ENCODE measurements around the gene AASDHPPT. TPM values are rescaled to one million over a fixed set of nuclear protein-coding genes. Genes with fewer than 3 reads are reported as not detected.

Gene AASDHPPT
- total RNA-seq, 1 donor from 2014 or later: 17.6 TPM

- H3K4me3 ChIP-seq: peak overlapping the region; percentile 87 to 98
- H3K27ac ChIP-seq: peak overlapping the region; percentile 97 to 99
- intact Hi-C loops (cut with DNase I): loop anchor here (10.0 kb wide), 1 partner anchor 1488 kb away; the partner anchor contains the start of gene ALKBH8
- no peaks in the 10 kb centered on the region for H3K27me3 ChIP-seq
- H3K9me3 ChIP-seq: no peaks in the 10 kb centered on the region
- peaks cover 4 to 12% of the 10 kb centered on the region in 2 donors for H3K36me3 ChIP-seq
- peaks cover 0 to 17% of the 10 kb centered on the region in 2 donors for H3K4me1 ChIP-seq
- TF ChIP-seq, protein P1, sequence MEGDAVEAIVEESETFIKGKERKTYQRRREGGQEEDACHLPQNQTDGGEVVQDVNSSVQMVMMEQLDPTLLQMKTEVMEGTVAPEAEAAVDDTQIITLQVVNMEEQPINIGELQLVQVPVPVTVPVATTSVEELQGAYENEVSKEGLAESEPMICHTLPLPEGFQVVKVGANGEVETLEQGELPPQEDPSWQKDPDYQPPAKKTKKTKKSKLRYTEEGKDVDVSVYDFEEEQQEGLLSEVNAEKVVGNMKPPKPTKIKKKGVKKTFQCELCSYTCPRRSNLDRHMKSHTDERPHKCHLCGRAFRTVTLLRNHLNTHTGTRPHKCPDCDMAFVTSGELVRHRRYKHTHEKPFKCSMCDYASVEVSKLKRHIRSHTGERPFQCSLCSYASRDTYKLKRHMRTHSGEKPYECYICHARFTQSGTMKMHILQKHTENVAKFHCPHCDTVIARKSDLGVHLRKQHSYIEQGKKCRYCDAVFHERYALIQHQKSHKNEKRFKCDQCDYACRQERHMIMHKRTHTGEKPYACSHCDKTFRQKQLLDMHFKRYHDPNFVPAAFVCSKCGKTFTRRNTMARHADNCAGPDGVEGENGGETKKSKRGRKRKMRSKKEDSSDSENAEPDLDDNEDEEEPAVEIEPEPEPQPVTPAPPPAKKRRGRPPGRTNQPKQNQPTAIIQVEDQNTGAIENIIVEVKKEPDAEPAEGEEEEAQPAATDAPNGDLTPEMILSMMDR (IDR thresholded peaks at IDR 0.05): no peak
- DNase-seq (ENCODE audit: low spot score in 2 of 2): no peak
Observed at GRCh38 chr11:106076171-106076918, 1.1 kb upstream of the AASDHPPT start.

DNA sequence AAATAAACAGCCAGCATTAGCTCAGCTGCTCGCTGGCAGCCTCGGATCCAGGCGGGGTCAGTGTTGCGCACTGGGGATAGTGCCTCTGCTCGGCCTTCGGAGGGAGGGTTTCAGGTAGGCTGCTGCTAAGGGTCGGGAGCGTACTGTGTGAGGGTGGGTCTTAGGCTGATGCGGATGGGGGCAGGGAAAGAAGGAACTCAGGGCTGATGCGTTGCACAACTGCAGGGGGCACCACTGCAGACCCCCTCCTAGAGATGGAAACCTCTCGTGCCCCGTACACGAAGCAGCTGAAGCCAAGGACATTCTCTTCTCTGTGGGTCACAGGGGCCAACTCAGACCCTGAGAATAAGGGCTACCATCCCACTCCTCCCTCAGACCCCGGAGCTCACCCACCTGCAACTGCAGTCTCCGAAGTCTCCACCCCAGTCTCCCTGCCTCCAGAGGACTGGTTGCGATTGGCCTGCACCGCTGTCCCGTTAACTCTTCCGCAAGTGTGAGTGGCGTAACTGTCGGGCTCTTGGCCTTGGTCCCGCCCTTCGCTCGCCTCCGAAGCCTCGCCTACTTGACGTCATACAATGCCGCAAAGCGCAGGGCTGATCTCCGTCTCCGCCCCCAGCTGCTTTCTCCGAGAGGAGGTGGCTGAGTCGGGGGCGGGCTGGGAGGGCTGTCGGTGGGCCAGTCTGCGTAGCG lies 398 bp upstream of the AASDHPPT start, which contains the start of gene KBTBD3:
Gene KBTBD3, minus strand, starts transcription at position 429 of the 690 bp plus-strand sequence. CDS start 18,250 bp downstream, outside the sequence.
- intact Hi-C loops (cut with DNase I): loop anchor here (1.0 to 10.0 kb wide), 2 partner anchors 55 to 1488 kb away; partner anchors contain the start of genes ALKBH8 and MSANTD4
- TF ChIP-seq, protein P1 (IDR thresholded peaks at IDR 0.05): peak in 1 of 3 experiments; percentile 43
- peak; percentile 96 to 99 for DNase-seq (ENCODE audit: low spot score in 2 of 2)
- Histone ChIP-seq H3K4me1 (peaks cover 0 to 17% of the 10 kb centered on the region in 2 donors), H3K4me3 (peak within 1 kb of the TSS; percentile 87 to 98), H3K9me3 (no peaks in the 10 kb centered on the region), H3K27me3 (no peaks in the 10 kb centered on the region), H3K27ac (peak within 1 kb of the TSS; percentile 97 to 99), H3K36me3 (peaks cover 4 to 14% of the 10 kb centered on the region in 2 donors)

GRCh38 chr11:106082096-106082495 lies 4.6 kb downstream of the AASDHPPT start:
- peaks cover 13 to 29% of the 10 kb centered on the region in 2 donors for H3K36me3 ChIP-seq
- intact Hi-C loops (cut with DNase I): no loop called here
- H3K4me3 ChIP-seq: no peak overlapping the region
- H3K27me3 ChIP-seq: no peaks in the 10 kb centered on the region
- no peak for DNase-seq (ENCODE audit: low spot score in 2 of 2)
- TF ChIP-seq, protein P1 (IDR thresholded peaks at IDR 0.05): no peak
- H3K9me3 ChIP-seq: no peaks in the 10 kb centered on the region
- no peak overlapping the region for H3K27ac ChIP-seq
- peaks cover 0 to 20% of the 10 kb centered on the region in 2 donors for H3K4me1 ChIP-seq

GRCh38 chr11:106086135-106086534 lies 8.7 kb downstream of the AASDHPPT start:
- peaks cover 4 to 24% of the 10 kb centered on the region in 2 donors for H3K4me1 ChIP-seq
- peak overlapping the region; percentile 14 to 51 for H3K27ac ChIP-seq
- TF ChIP-seq, protein P1 (IDR thresholded peaks at IDR 0.05): no peak
- peaks cover 9 to 17% of the 10 kb centered on the region in 2 donors for H3K36me3 ChIP-seq
- no peaks in the 10 kb centered on the region for H3K27me3 ChIP-seq
- H3K9me3 ChIP-seq: no peaks in the 10 kb centered on the region
- no peak for DNase-seq (ENCODE audit: low spot score in 2 of 2)
- intact Hi-C loops (cut with DNase I): no loop called here
- no peak overlapping the region for H3K4me3 ChIP-seq

DNA sequence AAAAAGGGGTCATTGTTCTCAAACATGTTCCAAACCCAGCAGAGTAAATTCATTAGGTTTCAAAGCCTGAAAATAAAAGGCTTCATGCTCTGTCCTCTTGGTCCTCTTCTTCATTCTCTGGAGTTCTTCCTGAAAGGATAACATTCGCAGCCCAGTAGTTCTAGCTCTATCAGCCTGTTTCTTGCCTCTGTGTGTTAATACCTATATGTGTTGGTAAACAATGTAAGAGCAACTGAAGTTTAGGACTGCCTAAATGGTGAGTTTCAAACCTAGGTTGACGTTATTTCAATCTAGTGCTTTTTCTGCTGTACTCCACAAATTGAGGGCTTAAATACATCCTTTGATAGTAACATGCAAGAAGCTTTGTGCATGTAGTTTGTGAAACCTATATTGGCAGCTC lies 9.4 kb downstream of the AASDHPPT start:
- no peaks in the 10 kb centered on the region for H3K27me3 ChIP-seq
- intact Hi-C loops (cut with DNase I): no loop called here
- H3K36me3 ChIP-seq: peaks cover 9 to 20% of the 10 kb centered on the region in 2 donors
- no peak for DNase-seq (ENCODE audit: low spot score in 2 of 2)
- peak overlapping the region in 1 of 2 donors; percentile 33 for H3K4me3 ChIP-seq
- TF ChIP-seq, protein P1 (IDR thresholded peaks at IDR 0.05): no peak
- H3K27ac ChIP-seq: peak overlapping the region; percentile 14 to 51
- peaks cover 4 to 22% of the 10 kb centered on the region in 2 donors for H3K4me1 ChIP-seq
- H3K9me3 ChIP-seq: no peaks in the 10 kb centered on the region

Measured in ascending aorta (tissue), 2 donors.